GM20000 (cell line): ENCODE data around the gene CROCC.
"Not testable (repeated sequence)": the region's sequence is repeated elsewhere in the genome, so short reads cannot be mapped to it uniquely, and the experiment has no call there.

Source experiments
- DNase-seq: peaks from one replicate; pipeline ENCODE4 v3.0.0; 2012; ENCODE audit warnings: low spot score
- CTCF ChIP-seq: IDR thresholded peaks from 2 replicates; pipeline ENCODE4 v1.5.1; 2012; ENCODE audit warnings: mild to moderate bottlenecking, control low read depth; ENCODE audit errors: extremely low read depth, missing control alignments

Gene CROCC

DNA sequence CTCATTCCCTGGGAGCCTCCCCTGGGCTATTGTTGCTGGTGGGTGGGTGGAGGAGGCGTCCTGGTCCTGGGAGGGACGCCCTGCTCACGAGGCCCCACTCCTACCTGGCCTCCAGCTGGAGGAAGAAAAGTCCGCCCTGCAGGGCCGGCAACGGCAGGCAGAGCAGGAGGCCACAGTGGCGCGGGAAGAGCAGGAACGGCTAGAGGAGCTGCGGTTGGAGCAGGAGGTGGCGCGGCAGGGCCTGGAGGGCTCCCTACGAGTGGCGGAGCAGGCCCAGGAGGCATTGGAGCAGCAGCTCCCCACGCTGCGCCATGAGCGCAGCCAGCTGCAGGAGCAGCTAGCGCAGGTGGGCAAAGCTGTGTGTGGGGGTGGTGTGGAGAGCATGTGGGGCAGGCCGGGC, 24.9 kb downstream of the CROCC start:
- no peak for DNase-seq
- TF ChIP-seq CTCF: no peak

DNA sequence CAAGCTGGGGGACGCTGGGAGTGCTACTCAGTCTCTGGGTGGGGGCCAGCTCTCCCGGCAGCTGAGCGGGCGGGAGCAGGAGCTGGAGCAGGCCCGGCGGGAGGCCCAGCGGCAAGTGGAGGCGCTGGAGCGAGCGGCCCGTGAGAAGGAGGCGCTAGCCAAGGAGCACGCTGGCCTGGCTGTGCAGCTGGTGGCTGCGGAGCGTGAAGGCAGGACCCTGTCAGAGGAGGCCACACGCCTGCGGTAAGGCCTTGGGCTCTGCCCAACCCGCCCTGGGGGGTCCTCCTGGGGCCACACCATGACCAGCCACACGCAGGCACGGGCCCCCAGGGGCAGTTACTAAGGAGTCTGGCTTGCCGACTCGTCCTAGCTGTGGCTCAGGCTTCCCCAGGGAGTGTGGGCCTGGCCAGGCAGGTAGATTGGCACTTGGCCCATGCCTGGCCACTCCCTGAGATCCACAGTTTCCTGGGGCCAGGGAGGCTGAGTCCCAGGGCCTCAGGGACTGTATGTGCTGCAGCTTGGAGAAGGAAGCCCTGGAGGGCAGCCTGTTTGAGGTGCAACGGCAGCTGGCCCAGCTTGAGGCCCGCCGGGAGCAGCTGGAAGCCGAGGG, 26.7 kb downstream of the CROCC start:
- DNase-seq: not testable (repeated sequence)

DNA sequence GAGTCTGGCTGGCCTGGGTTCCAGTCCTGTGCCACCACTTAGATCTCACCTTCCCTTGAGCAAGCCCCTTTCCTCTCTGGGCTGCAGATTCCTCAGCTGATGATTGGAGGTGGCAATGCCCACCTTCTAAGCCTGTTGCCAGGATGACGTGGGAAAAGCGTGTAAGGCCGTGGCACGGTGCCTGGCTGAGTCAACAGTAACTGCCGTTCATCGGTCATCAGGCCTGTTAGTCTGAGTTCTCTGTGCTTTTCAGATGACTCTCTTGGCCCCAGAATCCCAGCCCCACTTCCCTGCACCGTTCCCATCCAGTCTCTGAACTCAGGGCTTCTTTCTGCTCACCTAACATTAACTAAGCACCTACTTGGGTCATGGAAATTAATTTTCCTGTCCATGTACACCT, 27.3 kb downstream of the CROCC start:
- DNase-seq: not testable (repeated sequence)

DNA sequence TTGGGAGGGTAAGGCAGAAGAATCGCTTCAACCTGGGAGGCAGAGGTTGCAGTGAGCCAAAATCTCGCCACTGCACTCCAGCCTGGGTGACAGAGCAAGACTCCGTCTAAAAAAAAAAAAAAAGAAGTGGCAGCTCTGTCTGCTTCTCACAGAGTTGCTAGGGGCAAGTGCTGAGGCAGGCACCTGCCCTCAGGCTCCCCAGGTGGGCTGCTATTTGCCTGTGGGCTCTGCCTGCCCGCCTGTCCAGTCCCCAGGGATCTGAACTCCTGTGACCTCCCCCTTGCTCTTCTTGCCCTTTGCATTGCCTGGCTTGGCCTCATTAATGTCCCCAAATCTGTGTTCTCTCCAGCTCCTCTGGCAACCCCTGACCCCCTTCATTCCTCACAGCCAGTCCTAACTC, 30.6 kb downstream of the CROCC start:
- not testable (repeated sequence) for DNase-seq

GRCh38 chr1:16954579-16954978, 32.8 kb downstream of the CROCC start:
- DNase-seq: no peak
- no peak for TF ChIP-seq CTCF

DNA sequence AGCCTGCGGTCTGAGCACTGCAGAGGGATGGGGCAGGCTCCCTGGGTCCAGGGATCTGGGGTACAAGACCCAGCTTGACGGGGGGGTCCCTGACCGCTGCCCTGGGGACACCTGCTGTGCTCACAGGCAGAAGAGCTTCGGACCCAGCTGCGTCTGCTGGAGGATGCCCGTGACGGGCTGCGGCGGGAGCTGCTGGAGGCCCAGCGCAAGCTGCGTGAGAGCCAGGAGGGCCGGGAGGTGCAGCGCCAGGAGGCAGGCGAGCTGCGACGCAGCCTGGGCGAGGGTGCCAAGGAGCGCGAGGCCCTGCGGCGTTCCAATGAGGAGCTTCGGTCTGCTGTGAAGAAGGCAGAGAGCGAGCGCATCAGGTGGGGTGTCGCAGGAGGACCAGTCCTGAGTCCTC, 33.5 kb downstream of the CROCC start:
- no peak for DNase-seq

DNA sequence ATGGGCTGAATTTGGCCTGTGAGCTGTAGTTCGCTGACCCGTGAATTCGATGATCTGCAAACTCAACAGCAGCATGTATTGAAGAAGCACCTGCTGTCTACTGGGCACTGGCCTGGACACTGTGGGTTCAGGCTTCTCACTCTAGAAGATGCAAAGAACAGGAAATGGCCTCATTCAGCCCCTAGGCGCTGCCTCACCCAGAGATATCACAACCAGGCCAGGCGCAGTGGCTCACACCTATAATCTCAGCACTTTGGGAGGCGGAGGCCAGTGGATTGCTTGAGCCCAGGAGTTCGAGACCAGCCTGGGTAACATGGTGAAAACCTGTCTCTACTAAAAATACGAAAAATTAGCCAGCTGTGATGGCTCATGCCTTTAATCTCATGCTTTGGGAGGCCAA, 35.0 kb downstream of the CROCC start:
- DNase-seq: no peak
- no peak for TF ChIP-seq CTCF

More for the DNA sequence above, 33.5 kb downstream of the CROCC start:
- no peak for TF ChIP-seq CTCF

- DNase-seq: no peak
- TF ChIP-seq CTCF: no peak
Measured at GRCh38 chr1:16957731-16958130, 36.0 kb downstream of the CROCC start.

DNA sequence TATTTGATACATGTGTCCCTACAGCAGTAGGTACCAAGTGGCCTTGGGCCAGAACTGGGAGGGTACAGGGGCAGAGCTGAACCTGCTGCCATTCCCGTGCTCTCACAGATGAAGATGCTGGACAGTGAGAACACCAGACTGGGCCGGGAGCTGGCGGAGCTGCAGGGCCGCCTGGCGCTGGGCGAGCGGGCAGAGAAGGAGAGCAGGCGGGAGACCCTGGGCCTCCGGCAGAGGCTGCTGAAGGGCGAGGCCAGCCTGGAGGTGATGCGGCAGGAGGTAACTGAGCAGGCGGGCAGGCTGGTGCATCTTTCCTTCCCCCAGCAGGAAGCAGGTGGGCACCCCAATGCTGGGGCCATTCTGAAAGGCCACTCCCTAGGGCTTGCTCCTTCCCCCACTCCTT, 36.7 kb downstream of the CROCC start:
- TF ChIP-seq CTCF: no peak
- no peak for DNase-seq
